Liver (tissue), 9 donors: Measurements from ENCODE around the gene GEMIN2. TPM values are rescaled to one million over a fixed set of nuclear protein-coding genes. Genes with fewer than 3 reads are reported as not detected.
A peak's percentile ranks its signal among the peaks of the same experiment; 100 is the strongest.

Experiments used
- DNase-seq: peaks from one replicate; pipeline ENCODE4 v3.0.0-alpha.2; 2017; ENCODE audit warnings: low spot score
- H3K27ac ChIP-seq, 2 donors: one replicate each; pipeline ENCODE4 v1.7.0; 2013; ENCODE audit warnings: inconsistent platforms in 2 of 2, low read length in 2 of 2, control low read depth in 1 of 2, low read depth in 1 of 2, mild to moderate bottlenecking in 1 of 2
- H3K27me3 ChIP-seq, 4 donors: one replicate each; pipeline versions ENCODE4 v1.6.1 to v1.7.0; 2013; ENCODE audit warnings: low read length in 3 of 4, inconsistent platforms in 1 of 4, mild to moderate bottlenecking in 1 of 4, moderate library complexity in 1 of 4; ENCODE audit not compliant: control insufficient read depth in 4 of 4, insufficient read depth in 4 of 4
- H3K36me3 ChIP-seq, 4 donors: one replicate each; pipeline versions ENCODE4 v1.6.1 to v1.7.0; 2013; ENCODE audit warnings: low read length in 3 of 4, mild to moderate bottlenecking in 3 of 4, low read depth in 1 of 4, moderate library complexity in 1 of 4; ENCODE audit not compliant: control insufficient read depth in 4 of 4, insufficient read depth in 3 of 4
- H3K4me1 ChIP-seq, 4 donors: one replicate each; pipeline versions ENCODE4 v1.6.1 to v1.7.0; 2013; ENCODE audit warnings: low read length in 3 of 4, mild to moderate bottlenecking in 3 of 4, moderate library complexity in 1 of 4; ENCODE audit not compliant: control insufficient read depth in 4 of 4, insufficient read depth in 4 of 4
- H3K4me3 ChIP-seq, 3 donors: one replicate each; pipeline versions ENCODE4 v1.6.1 to v1.7.0; 2013; ENCODE audit warnings: low read length in 3 of 3, control low read depth in 1 of 3, low read depth in 1 of 3, mild to moderate bottlenecking in 1 of 3
- H3K9ac ChIP-seq, 2 donors: one replicate each; pipeline ENCODE4 v1.7.0; 2013; ENCODE audit warnings: low read length in 2 of 2, mild to moderate bottlenecking in 2 of 2, moderate library complexity in 2 of 2, control low read depth in 1 of 2, low read depth in 1 of 2
- H3K9me3 ChIP-seq, 4 donors: one replicate each; pipeline versions ENCODE4 v1.6.1 to v1.7.0; 2013; ENCODE audit warnings: low read length in 3 of 4; ENCODE audit not compliant: control insufficient read depth in 4 of 4
- CTCF ChIP-seq: fragments of 150-350 bp; IDR thresholded peaks from 2 replicates; pipeline ENCODE4 v1.5.1; 2017; ENCODE audit warnings: improper control_type of control experiment, low read depth, low read length; ENCODE audit not compliant: missing input control
- EGR1 ChIP-seq, 2 donors: IDR thresholded peaks; 2 replicates each; pipeline ENCODE4 v1.6.1; 2016 to 2018; ENCODE audit warnings: antibody characterized with exemption in 2 of 2, low read depth in 2 of 2
- FOXA1 ChIP-seq: IDR thresholded peaks from 2 replicates; pipeline ENCODE4 v1.6.1; 2016; ENCODE audit warnings: antibody characterized with exemption
- FOXA2 ChIP-seq: IDR thresholded peaks from 2 replicates; pipeline ENCODE4 v1.6.1; 2016; ENCODE audit warnings: antibody characterized with exemption
- GABPA ChIP-seq, 2 donors: IDR thresholded peaks in 1 of 2; conservative IDR thresholded peaks in 1 of 2; 2 replicates each; pipeline ENCODE4 v1.6.1; 2016; ENCODE audit warnings: antibody characterized with exemption in 2 of 2, mild to moderate bottlenecking in 1 of 2, moderate library complexity in 1 of 2
- HNF4A ChIP-seq, 2 donors: conservative IDR thresholded peaks; 2 replicates each; pipeline ENCODE4 v1.6.1; 2016; ENCODE audit warnings: antibody characterized with exemption in 2 of 2, mild to moderate bottlenecking in 2 of 2
- HNF4G ChIP-seq: IDR thresholded peaks from 2 replicates; pipeline ENCODE4 v1.6.1; 2016; ENCODE audit warnings: antibody characterized with exemption
- JUND ChIP-seq, 2 donors: IDR thresholded peaks; 2 replicates each; pipeline ENCODE4 v1.6.1; 2016; ENCODE audit warnings: antibody characterized with exemption in 2 of 2
- NR2F2 ChIP-seq: IDR thresholded peaks from 2 replicates; pipeline ENCODE4 v1.6.1; 2016; ENCODE audit warnings: antibody characterized with exemption
- RAD21 ChIP-seq, 2 donors: IDR thresholded peaks; 2 replicates each; pipeline ENCODE4 v1.6.1; 2016; ENCODE audit warnings: antibody characterized with exemption in 2 of 2, mild to moderate bottlenecking in 2 of 2
- RXRA ChIP-seq, 2 donors: IDR thresholded peaks; 2 replicates each; pipeline ENCODE4 v1.6.1; 2017 to 2018; ENCODE audit warnings: antibody characterized with exemption in 2 of 2, mild to moderate bottlenecking in 1 of 2
- SP1 ChIP-seq: IDR thresholded peaks from 2 replicates; pipeline ENCODE4 v1.6.1; 2018; ENCODE audit warnings: antibody characterized with exemption, mild to moderate bottlenecking
- TAF1 ChIP-seq: conservative IDR thresholded peaks from 2 replicates; pipeline ENCODE4 v1.6.1; 2016; ENCODE audit warnings: antibody characterized with exemption, mild to moderate bottlenecking
- YY1 ChIP-seq: IDR thresholded peaks from 2 replicates; pipeline ENCODE4 v1.6.1; 2016; ENCODE audit warnings: antibody characterized with exemption, mild to moderate bottlenecking
- WGBS: extraction: QIAGEN DNeasy Blood & Tissue Kit; methylation state at CpG from one replicate; pipeline ENCODE4 v1.1.7; 2013; 5-methylcytosine and 5-hydroxymethylcytosine counted together
- polyA plus RNA-seq, 2 donors: library from polyadenylated mRNA; stranded (reverse) in 1 of 2; unstranded in 1 of 2; fragments of 200-250 nt in 1 of 2; fragments of >200 nt in 1 of 2; fragmentation: Nextera tagmentation in 1 of 2; extraction: Ambion mirVana in 1 of 2; gene quantifications; one replicate each; pipeline versions ENCODE4 v1.2.1 to v1.2.3, GENCODE V29; 2013 to 2015
- total RNA-seq, 2 donors: library from RNA; depleted of rRNA; stranded (reverse); fragments of >200 nt; gene quantifications; one replicate each; pipeline ENCODE4 v1.2.3, GENCODE V29; 2014
- TF ChIP-seq, protein P1 (sequence below): IDR thresholded peaks from 2 replicates; pipeline ENCODE4 v1.6.1; 2016; ENCODE audit warnings: antibody characterized with exemption, mild to moderate bottlenecking
- TF ChIP-seq, protein P2 (sequence below): IDR thresholded peaks from 2 replicates; pipeline ENCODE4 v1.6.1; 2016; ENCODE audit warnings: antibody characterized with exemption
- TF ChIP-seq, protein P3 (sequence below): IDR thresholded peaks from 2 replicates; pipeline ENCODE4 v1.6.1; 2016; ENCODE audit warnings: antibody characterized with exemption
- TF ChIP-seq, protein P4 (sequence below): IDR thresholded peaks from 2 replicates; pipeline ENCODE4 v1.6.1; 2016; ENCODE audit warnings: antibody characterized with exemption
- donor health status: healthy.
- donor health status: healthy.
- donor health status: healthy.
- donor health status: healthy.
- donor health status: healthy.

GEMIN2 gene
- total and polyA plus RNA-seq, 4 donors = 2.8 to 9.0 (median 4.5) TPM

DNA sequence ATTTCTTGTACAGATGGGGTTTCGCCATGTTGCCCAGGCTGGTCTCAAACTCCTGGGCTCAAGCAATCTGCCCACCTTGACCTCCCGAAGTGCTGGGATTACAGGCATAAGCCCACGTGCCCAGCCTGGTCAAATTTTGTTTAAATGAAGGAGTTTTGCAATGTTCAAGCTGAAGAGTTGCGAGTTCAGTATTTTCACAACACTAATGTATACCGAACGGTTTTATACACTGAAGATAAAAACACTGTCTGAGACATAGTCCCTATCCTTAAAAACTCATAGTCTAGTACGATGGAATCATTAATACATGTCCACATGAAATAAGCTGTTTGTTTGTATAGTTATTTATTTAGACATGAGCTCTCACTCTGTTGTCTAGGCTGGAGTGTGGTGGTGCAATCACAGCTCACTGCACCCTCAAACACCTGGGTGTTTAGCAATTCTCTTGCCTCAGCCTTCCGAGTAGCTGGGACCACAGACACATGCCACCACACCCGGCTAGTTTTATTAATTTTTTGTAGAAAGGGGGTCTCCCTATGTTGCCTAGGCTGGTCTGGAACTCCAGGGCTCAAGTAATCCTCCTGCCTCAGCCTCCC, 40.6 kb downstream of the GEMIN2 start (continued):
- TF ChIP-seq YY1 (peak; percentile 17), SP1 (peak; percentile 45), HNF4A (conservative IDR thresholded peaks at IDR 0.05) (peak; percentile 45 to 50), TAF1 (no peak), HNF4G (no peak), JUND (IDR thresholded peaks at IDR 0.05) (no peak), FOXA2 (peak; percentile 67)
- TF ChIP-seq, protein P1, sequence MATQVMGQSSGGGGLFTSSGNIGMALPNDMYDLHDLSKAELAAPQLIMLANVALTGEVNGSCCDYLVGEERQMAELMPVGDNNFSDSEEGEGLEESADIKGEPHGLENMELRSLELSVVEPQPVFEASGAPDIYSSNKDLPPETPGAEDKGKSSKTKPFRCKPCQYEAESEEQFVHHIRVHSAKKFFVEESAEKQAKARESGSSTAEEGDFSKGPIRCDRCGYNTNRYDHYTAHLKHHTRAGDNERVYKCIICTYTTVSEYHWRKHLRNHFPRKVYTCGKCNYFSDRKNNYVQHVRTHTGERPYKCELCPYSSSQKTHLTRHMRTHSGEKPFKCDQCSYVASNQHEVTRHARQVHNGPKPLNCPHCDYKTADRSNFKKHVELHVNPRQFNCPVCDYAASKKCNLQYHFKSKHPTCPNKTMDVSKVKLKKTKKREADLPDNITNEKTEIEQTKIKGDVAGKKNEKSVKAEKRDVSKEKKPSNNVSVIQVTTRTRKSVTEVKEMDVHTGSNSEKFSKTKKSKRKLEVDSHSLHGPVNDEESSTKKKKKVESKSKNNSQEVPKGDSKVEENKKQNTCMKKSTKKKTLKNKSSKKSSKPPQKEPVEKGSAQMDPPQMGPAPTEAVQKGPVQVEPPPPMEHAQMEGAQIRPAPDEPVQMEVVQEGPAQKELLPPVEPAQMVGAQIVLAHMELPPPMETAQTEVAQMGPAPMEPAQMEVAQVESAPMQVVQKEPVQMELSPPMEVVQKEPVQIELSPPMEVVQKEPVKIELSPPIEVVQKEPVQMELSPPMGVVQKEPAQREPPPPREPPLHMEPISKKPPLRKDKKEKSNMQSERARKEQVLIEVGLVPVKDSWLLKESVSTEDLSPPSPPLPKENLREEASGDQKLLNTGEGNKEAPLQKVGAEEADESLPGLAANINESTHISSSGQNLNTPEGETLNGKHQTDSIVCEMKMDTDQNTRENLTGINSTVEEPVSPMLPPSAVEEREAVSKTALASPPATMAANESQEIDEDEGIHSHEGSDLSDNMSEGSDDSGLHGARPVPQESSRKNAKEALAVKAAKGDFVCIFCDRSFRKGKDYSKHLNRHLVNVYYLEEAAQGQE = no peak
- TF ChIP-seq, protein P2, sequence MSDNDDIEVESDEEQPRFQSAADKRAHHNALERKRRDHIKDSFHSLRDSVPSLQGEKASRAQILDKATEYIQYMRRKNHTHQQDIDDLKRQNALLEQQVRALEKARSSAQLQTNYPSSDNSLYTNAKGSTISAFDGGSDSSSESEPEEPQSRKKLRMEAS = peak; percentile 64

- no peaks in the 10 kb centered on the region for H3K9me3 ChIP-seq
- no peaks in the 10 kb centered on the region for H3K27me3 ChIP-seq
- 94% methylated on average over 6 of the region's 6 CpGs for WGBS
- TF ChIP-seq, protein P3, sequence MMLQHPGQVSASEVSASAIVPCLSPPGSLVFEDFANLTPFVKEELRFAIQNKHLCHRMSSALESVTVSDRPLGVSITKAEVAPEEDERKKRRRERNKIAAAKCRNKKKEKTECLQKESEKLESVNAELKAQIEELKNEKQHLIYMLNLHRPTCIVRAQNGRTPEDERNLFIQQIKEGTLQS = no peak
- TF ChIP-seq NR2F2 (no peak), FOXA1 (no peak), TAF1 (no peak), HNF4A (conservative IDR thresholded peaks at IDR 0.05) (no peak), JUND (IDR thresholded peaks at IDR 0.05) (no peak), RAD21 (IDR thresholded peaks at IDR 0.05) (no peak), SP1 (no peak), CTCF (no peak), EGR1 (IDR thresholded peaks at IDR 0.05; ENCODE audit: low read depth in 2 of 2) (no peak), RXRA (IDR thresholded peaks at IDR 0.05) (no peak), GABPA (IDR thresholded peaks at IDR 0.05 in 1 of 2, conservative IDR thresholded peaks at IDR 0.05 in 1 of 2) (no peak)
- TF ChIP-seq, protein P4, sequence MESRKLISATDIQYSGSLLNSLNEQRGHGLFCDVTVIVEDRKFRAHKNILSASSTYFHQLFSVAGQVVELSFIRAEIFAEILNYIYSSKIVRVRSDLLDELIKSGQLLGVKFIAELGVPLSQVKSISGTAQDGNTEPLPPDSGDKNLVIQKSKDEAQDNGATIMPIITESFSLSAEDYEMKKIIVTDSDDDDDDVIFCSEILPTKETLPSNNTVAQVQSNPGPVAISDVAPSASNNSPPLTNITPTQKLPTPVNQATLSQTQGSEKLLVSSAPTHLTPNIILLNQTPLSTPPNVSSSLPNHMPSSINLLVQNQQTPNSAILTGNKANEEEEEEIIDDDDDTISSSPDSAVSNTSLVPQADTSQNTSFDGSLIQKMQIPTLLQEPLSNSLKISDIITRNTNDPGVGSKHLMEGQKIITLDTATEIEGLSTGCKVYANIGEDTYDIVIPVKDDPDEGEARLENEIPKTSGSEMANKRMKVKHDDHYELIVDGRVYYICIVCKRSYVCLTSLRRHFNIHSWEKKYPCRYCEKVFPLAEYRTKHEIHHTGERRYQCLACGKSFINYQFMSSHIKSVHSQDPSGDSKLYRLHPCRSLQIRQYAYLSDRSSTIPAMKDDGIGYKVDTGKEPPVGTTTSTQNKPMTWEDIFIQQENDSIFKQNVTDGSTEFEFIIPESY = no peak
- TF ChIP-seq, protein P2 = no peak
- TF ChIP-seq, protein P1 = no peak
- no peak overlapping the region for H3K9ac ChIP-seq
- H3K36me3 ChIP-seq = peaks cover 0 to 21% (median 15%) of the 10 kb centered on the region in 4 donors
- no peak overlapping the region for H3K4me3 ChIP-seq
- no peak overlapping the region for H3K27ac ChIP-seq
- H3K4me1 ChIP-seq = peaks cover 5 to 20% (median 9%) of the 10 kb centered on the region in 4 donors
- no peak for DNase-seq
Measured at GRCh38 chr14:39157491-39157890, 43.4 kb downstream of the GEMIN2 start.
